Measurements from ENCODE around the gene ARHGAP44.

The ARHGAP44 gene

DNA sequence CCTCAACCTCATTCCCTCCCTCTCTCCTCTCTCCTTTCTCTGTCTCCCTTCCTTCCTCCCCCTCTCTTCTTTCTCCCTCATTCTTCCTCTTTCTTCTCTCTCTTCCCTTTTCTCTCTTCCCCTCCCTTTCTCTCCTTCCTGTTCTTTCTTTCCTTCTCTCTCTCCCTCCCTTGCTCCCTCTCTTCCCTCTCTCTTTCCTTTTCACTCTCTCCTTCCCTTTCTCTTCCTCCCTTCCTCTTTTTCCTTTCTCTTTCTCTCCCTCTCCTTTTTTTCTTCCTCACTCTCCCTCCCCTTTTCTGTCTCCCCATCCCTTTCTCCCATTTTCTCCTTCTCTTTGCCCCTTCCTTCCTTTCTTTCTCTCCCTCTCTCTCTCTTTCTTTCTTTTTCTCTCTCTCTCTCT lies 236.4 kb downstream of the ARHGAP44 start:
- DNase-seq (ENCODE audit: low read depth): no peak

DNA sequence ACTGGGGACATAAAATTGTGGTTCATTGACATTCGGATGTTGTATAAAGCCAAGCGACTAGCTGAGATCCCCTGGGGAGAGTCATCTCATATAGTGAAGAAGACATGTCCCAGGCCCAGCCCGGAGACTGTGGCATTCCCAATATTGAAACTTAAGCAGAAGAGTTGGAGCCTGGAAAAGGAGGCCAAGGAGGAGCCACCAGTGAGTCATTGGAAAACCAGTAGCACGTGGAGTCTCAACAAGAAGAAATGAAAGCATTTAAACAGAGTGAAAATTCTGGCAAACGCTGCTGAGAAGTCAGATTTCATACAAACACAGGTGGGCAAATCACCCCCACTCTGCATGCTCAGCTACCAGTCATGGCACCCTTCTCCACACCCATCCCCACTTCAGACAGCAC lies 237.9 kb downstream of the ARHGAP44 start:
- DNase-seq (ENCODE audit: low read depth): peak; percentile 18

DNA sequence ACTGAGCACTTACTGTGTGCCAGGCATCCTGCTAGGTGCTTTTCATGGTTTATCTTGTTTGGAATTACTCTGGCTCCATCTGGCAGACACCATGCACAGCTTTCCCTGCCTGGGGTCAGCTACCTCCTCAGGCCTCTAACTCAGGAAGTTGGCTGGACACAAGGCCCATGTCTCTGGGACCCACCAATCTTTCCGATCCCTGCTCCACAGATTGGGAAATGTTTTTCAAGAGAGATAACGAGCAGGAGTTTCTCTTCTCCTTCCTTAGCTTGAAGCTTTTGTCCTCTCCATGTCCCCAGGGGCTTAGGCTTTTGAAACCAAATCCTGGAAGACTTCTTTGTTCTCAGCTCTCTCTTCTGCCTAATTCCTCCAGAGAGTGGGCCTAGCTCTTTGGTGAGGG lies 240.0 kb downstream of the ARHGAP44 start:
- no peak for DNase-seq (ENCODE audit: low read depth)

DNA sequence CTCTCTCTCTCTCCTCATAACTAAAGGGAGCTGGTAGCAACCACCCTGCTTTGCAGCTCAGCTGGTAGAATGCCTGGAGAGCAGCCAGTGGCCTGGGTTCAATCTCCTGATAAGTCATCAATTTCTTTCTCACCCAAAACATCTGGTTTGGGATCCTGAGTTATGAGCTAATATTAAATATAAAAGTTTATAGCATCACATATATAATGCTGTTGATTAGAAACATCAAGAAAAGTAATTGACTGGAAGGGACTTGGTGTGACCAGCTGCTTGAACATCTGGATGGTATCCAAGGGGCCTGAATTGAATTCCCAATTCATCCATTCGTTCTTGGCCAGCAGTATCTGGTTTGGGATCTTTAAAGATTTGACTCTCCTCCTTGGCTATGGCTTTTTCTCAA lies 240.8 kb downstream of the ARHGAP44 start:
- DNase-seq (ENCODE audit: low read depth): no peak

DNA sequence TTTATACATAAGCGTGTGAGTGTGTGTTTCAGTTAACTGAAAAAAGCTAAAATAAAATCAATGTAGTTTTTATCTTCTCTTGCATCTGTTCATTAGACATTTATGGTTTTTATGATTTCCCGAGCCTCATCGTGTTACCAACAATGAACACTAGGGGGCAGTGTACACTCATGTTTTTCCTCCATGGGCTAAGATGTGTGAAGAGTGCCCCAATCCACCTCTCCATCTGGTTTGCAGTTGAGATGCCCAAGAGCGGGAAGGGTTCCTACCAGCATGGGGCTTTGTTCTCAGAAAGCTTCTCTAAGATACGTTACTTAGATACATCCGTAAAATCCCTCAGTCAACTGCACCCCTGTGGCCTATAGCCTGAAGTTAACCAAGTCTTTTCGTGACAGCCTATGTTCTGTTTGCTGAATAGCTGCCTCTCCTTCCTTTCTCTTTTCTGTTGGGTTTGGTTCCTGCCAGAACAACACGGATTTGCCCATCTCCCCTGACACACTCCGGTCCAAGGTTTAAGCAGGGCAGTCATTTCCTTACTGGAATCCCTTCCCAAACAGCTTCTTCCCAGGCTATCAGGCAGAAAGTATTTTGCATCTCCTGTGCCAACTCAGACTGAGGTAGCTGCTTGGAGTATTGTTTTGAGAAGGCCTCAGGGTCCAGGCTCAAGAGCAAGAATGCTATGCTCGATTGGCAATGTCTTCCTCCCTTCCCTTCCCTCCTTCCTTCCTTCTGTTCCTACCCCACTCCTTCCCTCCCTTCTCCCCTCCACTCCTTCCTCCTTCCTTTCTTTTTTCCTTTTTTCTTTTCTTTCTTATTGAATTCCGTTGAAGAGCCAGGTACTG lies 241.4 kb downstream of the ARHGAP44 start:
- DNase-seq (ENCODE audit: low read depth): peak; percentile 60

DNA sequence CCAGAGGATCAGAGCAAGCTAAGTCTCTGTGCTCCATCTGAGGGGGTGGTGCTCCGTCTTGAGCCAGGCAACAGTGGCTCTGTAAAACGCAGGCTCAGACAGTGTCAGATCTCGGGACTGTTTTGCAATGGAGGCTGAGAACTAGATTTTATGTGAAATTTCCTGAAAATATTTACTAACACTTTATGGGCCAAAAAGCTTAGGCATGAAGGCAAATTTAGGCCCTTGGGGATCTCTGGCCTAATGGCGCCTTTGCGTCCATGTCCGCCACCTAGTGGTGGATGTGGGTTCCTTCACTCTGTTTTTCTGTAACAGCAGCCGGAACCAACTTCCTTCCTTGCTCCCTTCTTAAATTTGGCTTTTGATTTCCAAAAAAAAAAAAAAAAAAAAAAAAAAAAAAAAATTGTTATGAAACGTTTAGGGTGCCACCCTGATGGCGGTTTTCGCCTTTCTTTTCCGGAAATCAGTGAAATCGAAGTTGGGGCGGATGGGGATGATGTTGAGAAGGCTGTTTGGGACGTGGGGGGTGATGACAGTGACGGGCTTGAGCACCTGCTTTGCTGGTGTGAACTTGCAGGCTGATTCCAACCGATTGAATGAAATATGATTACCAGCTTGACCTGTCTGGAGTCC lies 242.5 kb downstream of the ARHGAP44 start:
- DNase-seq (ENCODE audit: low read depth): peak; percentile 67

DNA sequence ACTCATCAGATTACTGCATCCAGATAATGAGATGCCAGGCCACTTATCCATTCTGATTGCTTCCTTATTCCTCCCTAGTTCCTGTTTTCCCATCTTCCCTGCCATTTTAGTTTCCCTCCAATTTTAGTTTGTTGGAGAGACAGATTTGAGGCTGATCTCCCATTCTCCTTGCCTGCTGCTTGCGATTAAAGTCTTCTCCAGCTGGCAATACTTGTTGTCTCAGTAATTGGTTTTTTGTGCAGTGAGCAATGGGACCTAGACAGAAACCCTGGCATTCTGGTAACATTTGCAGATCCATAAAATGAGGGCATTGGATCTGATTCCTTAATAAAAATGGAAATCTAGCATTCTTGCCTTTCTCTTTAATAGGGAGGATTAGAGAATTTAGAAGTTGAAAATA lies 246.1 kb downstream of the ARHGAP44 start:
- DNase-seq (ENCODE audit: low read depth): no peak

DNA sequence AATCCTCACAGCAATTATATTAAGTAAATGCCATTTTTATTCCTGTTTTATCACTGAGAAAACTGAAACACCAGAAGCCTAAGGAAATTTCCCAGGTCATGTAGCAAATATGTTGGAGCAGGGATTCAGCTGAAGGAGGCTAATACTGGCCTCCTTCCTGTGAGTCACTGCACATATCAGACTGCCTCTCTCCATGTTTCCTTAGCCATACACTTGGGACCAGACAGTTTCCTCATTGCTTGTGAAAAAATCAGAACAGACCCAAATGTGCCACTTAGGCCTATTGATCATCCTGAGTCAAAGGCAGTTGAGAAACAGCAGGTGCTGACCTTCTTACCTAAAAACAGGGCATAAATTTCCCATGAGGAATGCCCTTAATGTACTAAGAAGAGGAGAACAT lies 247.5 kb downstream of the ARHGAP44 start:
- peak; percentile 12 for DNase-seq (ENCODE audit: low read depth)

DNA sequence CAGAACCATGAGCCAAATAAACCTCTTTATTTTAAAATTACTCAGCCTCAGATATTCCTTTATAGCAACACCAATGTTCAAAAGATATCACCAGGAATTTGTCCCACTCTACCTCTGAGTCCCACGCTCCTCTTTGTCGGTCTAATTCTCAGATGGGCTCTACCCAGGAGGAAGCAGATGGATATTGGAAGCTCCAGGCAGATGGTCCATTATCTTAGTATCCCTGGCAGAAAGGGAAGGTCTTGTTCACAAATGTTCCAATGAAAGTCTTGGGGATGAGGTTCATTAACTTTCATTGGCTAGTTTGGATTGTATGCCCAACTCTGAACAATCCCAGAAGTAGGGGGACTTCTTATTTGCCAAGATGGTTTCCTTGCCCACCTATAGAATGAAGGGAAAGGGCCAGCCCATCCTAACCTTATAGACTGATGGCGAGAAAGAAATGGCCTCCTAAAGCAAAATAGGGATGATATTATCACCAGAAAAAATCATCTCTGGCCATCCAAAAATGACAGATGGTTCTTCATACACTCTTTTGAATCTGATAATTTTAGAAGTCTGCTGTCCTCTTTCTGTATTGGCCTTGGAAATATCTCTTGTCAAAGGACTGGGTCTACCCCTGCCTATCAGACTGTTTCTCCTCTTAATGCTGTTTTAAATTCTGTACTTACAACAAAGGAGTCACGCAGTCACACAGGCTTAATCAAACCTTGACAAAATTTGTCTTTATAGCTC lies 249.8 kb downstream of the ARHGAP44 start:
- no peak for DNase-seq (ENCODE audit: low read depth)

Measured in ELR (cell line).